NCI-H748 (cell line): ENCODE results near the gene OGFOD2.

Source experiments
- DNase-seq: peaks from one replicate; lab custom pipeline; 2025; ENCODE audit not compliant: unreplicated experiment; lab: John Stamatoyannopoulos, UW

The OGFOD2 gene

GRCh38 chr12:122951406-122951805 lies 23.6 kb upstream of the OGFOD2 start:
- no peak for DNase-seq

- peak; percentile 56 for DNase-seq
Observed at GRCh38 chr12:122951979-122952892, 22.8 kb upstream of the OGFOD2 start.

GRCh38 chr12:122955156-122955555 lies 19.9 kb upstream of the OGFOD2 start:
- no peak for DNase-seq

- no peak for DNase-seq
Observed at GRCh38 chr12:122956035-122956434, 19.0 kb upstream of the OGFOD2 start.

GRCh38 chr12:122958198-122958888 lies 16.7 kb upstream of the OGFOD2 start:
- no peak for DNase-seq

GRCh38 chr12:122959566-122960192 lies 15.4 kb upstream of the OGFOD2 start:
- DNase-seq = no peak

- DNase-seq = no peak
Observed at GRCh38 chr12:122960193-122960569, 14.9 kb upstream of the OGFOD2 start.

GRCh38 chr12:122961531-122962329 lies 13.3 kb upstream of the OGFOD2 start:
- DNase-seq = no peak

- DNase-seq = no peak
Observed at GRCh38 chr12:122963941-122964265, 11.1 kb upstream of the OGFOD2 start.

- DNase-seq = no peak
Observed at GRCh38 chr12:122964439-122965257, 10.4 kb upstream of the OGFOD2 start.

GRCh38 chr12:122965321-122965751 lies 9.7 kb upstream of the OGFOD2 start:
- DNase-seq = peak; percentile 12

GRCh38 chr12:122965851-122966742 lies 8.9 kb upstream of the OGFOD2 start, which contains the start of gene ABCB9:
Gene ABCB9 (minus strand): TSS chr12:122966463. CDS start chr12:122960235, 6,228 bp downstream.
- peak; percentile 98 for DNase-seq

- no peak for DNase-seq
Observed at GRCh38 chr12:122966743-122967550, 8.1 kb upstream of the OGFOD2 start.

GRCh38 chr12:122968104-122968503 lies 6.9 kb upstream of the OGFOD2 start:
- DNase-seq = no peak

- no peak for DNase-seq
Observed at GRCh38 chr12:122969676-122970075, 5.4 kb upstream of the OGFOD2 start.

- DNase-seq = peak; percentile 98
Observed at GRCh38 chr12:122974274-122974891, 661 bp upstream of the OGFOD2 start.

- DNase-seq = no peak
Observed at GRCh38 chr12:122975790-122976647, 975 bp downstream of the OGFOD2 start.
